ENCODE measurements around the gene TFCP2L1. TPM values are rescaled to one million over a fixed set of nuclear protein-coding genes. Genes with fewer than 3 reads are reported as not detected.

Gene TFCP2L1
- total and polyA plus RNA-seq, 10 donors, result 0.15 to 8.9 (median 2.7) TPM

GRCh38 chr2:121179467-121179866, 105.5 kb downstream of the TFCP2L1 start:
- Histone ChIP-seq H3K27me3 (replicated peaks in 1 of 7) (peaks cover 0 to 11% (median 0%) of the 10 kb centered on the region in 7 donors), H3K9me3 (no peaks in the 10 kb centered on the region), H3K27ac (no peak overlapping the region), H3K36me3 (no peaks in the 10 kb centered on the region), H3K4me1 (no peaks in the 10 kb centered on the region), H3K4me3 (no peak overlapping the region)
- DNase-seq, result no peak
- intact Hi-C loops (cut with DNase I; ENCODE audit: low total_unique reads), result no loop called here
- TF ChIP-seq POLR2AphosphoS5 (IDR thresholded peaks at IDR 0.05), result no peak
- TF ChIP-seq CTCF (IDR thresholded peaks at IDR 0.05 in 8 of 11, conservative IDR thresholded peaks at IDR 0.05 in 3 of 11), result no peak
- TF ChIP-seq POLR2A (IDR thresholded peaks at IDR 0.05), result no peak
- 85 to 95% (median 89%) methylated on average over 10 of the region's 10 CpGs for WGBS, 5 donors

GRCh38 chr2:121178730-121179129, 106.3 kb downstream of the TFCP2L1 start:
- Histone ChIP-seq H3K36me3 (no peaks in the 10 kb centered on the region), H3K27me3 (replicated peaks in 1 of 7) (peaks cover 0 to 11% (median 0%) of the 10 kb centered on the region in 7 donors), H3K27ac (no peak overlapping the region), H3K4me3 (no peak overlapping the region), H3K4me1 (no peaks in the 10 kb centered on the region), H3K9me3 (no peaks in the 10 kb centered on the region)
- intact Hi-C loops (cut with DNase I; ENCODE audit: low total_unique reads), result no loop called here
- no peak for DNase-seq
- TF ChIP-seq POLR2AphosphoS5 (IDR thresholded peaks at IDR 0.05) (no peak), POLR2A (IDR thresholded peaks at IDR 0.05) (no peak), CTCF (IDR thresholded peaks at IDR 0.05 in 8 of 11, conservative IDR thresholded peaks at IDR 0.05 in 3 of 11) (no peak)
- 88 to 94% (median 92%) methylated on average over 11 of the region's 11 CpGs for WGBS, 5 donors

GRCh38 chr2:121177896-121178295, 107.1 kb downstream of the TFCP2L1 start:
- H3K9me3 ChIP-seq, result no peaks in the 10 kb centered on the region
- TF ChIP-seq POLR2AphosphoS5 (IDR thresholded peaks at IDR 0.05) (no peak), POLR2A (IDR thresholded peaks at IDR 0.05) (no peak), CTCF (IDR thresholded peaks at IDR 0.05 in 8 of 11, conservative IDR thresholded peaks at IDR 0.05 in 3 of 11) (no peak)
- H3K27ac ChIP-seq, result no peak overlapping the region
- DNase-seq, result no peak
- H3K36me3 ChIP-seq, result no peaks in the 10 kb centered on the region
- H3K27me3 ChIP-seq (replicated peaks in 1 of 7), result peaks cover 0 to 15% (median 0%) of the 10 kb centered on the region in 7 donors
- H3K4me1 ChIP-seq, result no peaks in the 10 kb centered on the region
- H3K4me3 ChIP-seq, result no peak overlapping the region
- intact Hi-C loops (cut with DNase I; ENCODE audit: low total_unique reads), result no loop called here
- 57 to 88% (median 71%) methylated on average over 1 of the region's 1 CpG for WGBS, 5 donors

- Histone ChIP-seq H3K4me1 (no peaks in the 10 kb centered on the region), H3K4me3 (no peak overlapping the region), H3K36me3 (no peaks in the 10 kb centered on the region), H3K9me3 (peaks cover 0 to 18% (median 9%) of the 10 kb centered on the region in 8 donors), H3K27me3 (replicated peaks in 1 of 7) (peaks cover 0 to 15% (median 0%) of the 10 kb centered on the region in 7 donors), H3K27ac (no peak overlapping the region)
- no peak for TF ChIP-seq POLR2A (IDR thresholded peaks at IDR 0.05)
- no peak for TF ChIP-seq POLR2AphosphoS5 (IDR thresholded peaks at IDR 0.05)
- intact Hi-C loops (cut with DNase I; ENCODE audit: low total_unique reads), result no loop called here
- DNase-seq, result no peak
- WGBS, 5 donors, result 81 to 89% (median 87%) methylated on average over 10 of the region's 10 CpGs
Measured at GRCh38 chr2:121175326-121175725, 109.7 kb downstream of the TFCP2L1 start.

- WGBS, 5 donors, result 87 to 95% (median 90%) methylated on average over 10 of the region's 10 CpGs
- Histone ChIP-seq H3K4me1 (no peaks in the 10 kb centered on the region), H3K4me3 (no peak overlapping the region), H3K27me3 (replicated peaks in 1 of 7) (peaks cover 0 to 15% (median 0%) of the 10 kb centered on the region in 7 donors), H3K27ac (no peak overlapping the region), H3K36me3 (no peaks in the 10 kb centered on the region), H3K9me3 (peaks cover 0 to 20% (median 13%) of the 10 kb centered on the region in 8 donors)
- DNase-seq, result no peak
- intact Hi-C loops (cut with DNase I; ENCODE audit: low total_unique reads), result no loop called here
- TF ChIP-seq POLR2A (IDR thresholded peaks at IDR 0.05) (no peak), CTCF (IDR thresholded peaks at IDR 0.05 in 8 of 11, conservative IDR thresholded peaks at IDR 0.05 in 3 of 11) (no peak), POLR2AphosphoS5 (IDR thresholded peaks at IDR 0.05) (no peak)
Measured at GRCh38 chr2:121173806-121174205, 111.2 kb downstream of the TFCP2L1 start.

Measured in spleen (tissue), 11 donors.